Kasumi-1 (cell line): Measurements from ENCODE around the gene RER1.
A peak's percentile ranks its signal among the peaks of the same experiment; 100 is the strongest.

Experiments used
- DNase-seq, 2 experiments: peaks; one replicate each; lab custom pipeline; 2025; lab: John Stamatoyannopoulos, UW

The RER1 gene

DNA sequence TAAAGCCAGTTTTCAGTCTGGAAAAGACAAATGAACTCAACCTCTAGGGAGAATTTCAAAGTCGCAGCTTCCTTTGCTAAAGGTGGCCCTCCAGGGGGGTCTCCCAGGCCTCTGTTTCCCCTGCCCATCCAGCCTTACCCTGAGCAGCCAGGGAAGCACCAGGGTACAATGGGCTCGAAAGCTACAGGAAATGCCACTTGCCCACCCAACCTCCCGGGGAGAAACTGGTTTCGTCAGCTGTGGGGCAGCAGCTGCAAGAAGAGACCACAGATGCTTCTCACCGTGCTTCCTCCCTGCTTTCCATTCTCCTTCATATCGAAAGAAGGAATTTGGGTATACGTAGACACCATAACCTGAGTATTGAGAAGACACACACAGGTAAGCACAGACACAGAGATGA, 2.0 kb upstream of the RER1 start:
- no peak for DNase-seq

DNA sequence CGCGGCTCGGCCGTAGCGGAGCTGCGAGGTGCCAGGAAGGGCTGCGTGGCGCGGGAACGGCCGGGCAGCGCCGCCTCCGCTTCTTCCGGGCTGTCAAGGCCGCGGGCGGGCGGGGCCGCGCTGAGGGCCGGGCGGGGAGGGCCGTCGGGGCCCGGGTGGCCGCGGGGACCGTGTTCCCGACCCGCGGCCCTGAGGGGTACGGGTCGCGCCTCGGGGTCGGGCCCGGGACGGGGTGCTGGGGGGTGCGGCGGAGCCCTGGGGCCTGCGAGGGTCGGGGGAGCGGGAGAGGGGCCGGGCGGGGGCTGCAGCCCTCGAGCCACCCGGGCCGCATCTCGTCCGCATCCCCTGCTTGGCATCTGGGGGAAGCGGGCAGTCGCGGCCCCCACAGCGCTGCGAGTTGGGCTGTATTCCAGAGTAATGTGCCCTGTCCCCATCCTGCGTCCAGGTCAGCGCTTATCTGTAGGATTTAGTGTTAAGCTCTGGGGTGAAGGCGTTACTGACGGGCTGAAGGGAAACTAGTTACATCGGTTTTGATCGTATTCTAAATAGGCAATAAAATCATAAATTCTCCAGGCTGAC, 379 bp downstream of the RER1 start:
- peak in 1 of 2 experiments; percentile 14 for DNase-seq

DNA sequence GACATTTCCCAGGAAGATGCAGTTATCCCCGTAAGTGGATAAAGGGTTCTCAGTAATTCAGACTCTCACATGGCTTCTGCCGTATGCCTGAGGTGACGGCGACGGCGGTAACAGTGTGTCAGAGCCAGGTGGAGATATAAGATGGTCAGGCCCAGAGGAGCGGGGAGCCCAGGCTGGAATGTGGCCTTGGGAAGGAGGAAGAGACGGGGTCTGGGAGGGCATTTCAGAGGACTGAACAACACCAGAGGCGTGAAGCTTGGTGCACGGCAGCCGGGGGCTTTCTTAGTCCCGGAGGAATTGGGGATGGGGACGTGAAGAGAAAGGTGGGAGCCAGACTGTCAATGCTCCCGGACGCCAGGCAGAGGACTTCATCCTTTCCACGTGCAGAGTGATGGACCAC, 1.0 kb downstream of the RER1 start:
- no peak for DNase-seq

DNA sequence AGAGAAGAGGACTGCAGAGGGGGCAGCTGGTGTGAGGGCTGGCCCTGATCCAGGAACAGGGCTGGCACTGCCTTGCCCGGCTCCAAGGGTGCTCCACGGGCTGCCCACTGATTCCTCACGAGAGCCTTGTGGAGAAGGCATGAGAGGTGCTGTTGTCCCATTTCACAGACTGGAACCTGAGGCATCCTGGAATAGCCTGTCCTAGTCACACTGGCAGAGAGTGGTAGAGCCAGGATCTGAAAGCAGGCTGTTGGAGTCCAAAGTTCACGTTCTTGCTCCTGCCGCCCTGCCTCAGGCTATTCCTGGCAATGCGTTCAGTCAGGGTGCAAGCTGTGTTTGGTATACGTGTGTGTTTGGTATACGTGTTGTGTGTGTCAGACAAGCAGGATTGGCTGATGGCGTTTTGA, 1.8 kb downstream of the RER1 start:
- DNase-seq: no peak

DNA sequence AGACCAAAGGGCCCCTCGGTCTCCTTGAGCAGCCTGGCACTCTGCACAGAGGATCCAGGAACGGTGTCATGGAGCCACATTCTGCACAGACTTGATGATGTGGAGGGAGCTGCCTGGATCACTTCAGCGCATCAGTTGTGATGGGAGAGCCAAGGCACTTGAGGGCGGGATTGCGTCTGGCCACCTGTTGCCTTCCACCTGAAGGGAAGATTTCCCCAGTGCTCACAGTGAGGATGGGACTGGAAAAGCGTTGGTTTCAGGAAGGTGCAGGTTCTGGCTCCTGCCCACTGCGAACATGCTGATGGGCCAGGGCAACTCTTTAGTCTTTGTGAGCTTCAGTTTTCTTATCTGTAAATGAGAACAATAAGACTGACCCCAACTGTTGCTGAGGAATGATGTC, 2.6 kb downstream of the RER1 start:
- no peak for DNase-seq

DNA sequence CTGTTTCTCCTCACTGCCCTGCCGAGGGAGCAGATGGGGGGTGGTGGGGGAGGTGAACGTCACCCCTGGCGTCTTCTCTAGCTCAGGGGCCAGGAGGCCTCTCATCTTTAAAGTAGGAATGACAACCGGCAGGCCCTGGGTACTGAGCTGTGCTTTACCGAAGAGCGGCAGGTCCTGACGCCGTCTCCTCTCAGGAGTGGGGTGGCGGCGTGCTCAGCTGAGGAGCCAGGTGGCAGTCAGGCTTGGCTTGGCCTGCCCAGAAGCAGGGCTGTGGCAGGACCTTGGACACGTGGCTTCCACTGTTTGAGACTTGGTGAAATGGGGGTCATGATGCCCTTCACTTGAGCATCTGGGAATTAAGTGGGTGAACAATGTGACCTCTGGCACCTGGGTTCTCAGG, 3.1 kb downstream of the RER1 start:
- DNase-seq: no peak

DNA sequence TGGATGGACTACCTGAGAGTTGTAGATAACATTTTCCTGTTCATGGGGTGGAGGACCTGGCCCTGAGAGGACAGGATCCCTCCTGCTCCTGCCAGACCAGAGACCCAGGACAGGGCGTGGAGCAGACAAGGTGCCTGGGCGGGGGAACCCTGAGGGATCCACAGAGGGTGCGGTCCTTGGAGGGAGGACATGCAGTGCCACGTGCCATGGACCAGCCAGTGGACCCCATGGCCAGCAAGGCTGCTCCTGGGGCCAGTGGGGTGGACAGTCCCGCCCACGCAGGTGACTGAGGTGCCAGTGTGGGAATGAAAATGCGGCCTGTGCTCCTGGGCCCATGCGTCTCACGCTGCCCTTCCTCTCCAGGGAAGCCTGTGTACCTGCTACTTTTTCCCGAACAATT, 3.6 kb downstream of the RER1 start:
- DNase-seq: no peak

DNA sequence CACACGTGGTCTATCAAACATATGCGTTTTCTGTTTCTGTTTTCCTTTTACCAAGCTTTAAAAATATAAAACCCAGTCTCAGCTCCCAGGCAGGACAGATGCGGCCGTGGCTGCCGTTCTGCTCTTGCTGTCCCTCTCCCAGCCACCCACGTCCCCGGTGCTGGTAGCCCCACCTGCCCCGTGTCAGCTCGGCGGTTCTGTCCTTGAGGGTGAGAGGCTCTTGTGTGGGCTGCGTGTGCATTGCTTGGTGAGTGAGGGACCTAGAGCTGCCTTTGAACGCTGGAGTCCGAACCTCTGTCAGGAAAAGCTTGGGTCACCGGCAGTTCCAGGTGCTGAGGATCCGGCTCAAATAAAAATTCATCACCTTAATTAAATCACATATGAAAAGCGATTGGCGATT, 4.4 kb downstream of the RER1 start:
- no peak for DNase-seq

DNA sequence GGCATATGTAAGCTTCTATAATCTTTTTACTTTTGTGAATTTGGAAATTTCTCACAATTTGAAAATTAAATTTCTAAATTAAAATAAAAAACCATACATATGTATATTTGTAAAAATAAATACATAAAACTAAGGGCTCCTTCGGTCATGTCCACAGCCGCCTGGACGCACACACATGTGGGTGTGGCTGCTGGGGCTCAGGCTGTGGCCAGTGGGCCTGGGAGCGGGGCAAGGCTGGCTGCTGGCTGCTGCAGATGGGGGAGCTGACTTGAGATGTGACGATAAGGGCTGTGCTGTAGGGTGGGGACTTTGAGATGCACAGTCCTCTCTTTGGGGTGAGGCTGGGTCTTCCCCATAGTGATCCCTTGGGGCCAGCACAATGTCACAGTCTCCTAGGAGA, 4.8 kb downstream of the RER1 start:
- DNase-seq: no peak

DNA sequence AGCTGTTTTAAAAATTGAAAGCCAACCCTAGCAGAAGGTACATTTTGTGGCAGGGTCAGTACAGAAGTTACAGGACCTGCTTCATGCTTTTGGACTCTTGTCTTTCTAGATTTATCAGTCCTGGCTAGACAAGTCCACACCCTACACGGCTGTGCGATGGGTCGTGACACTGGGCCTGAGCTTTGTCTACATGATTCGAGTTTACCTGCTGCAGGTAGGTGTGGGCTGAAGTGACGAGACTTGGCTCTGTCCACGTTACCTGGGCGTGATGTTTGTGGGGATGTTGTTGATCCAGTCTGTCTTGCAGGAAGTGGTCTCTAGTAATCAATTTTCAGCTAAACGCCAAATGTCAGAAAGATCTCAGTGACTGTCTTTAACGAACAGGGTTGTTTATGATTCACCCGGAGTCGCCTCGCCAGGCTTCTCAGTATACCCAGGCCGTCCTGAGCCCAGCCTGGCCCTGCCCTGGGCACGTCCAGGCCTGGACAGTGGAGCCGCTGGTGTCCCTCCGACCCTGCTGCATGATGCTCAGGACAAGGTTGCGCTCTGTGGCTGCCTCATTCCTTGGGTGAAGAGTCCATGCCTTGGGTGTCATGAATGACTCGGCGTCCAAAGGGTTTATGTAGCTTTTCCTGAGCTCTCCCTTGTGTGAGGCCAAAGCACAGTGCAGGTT, 5.5 kb downstream of the RER1 start:
- no peak for DNase-seq

DNA sequence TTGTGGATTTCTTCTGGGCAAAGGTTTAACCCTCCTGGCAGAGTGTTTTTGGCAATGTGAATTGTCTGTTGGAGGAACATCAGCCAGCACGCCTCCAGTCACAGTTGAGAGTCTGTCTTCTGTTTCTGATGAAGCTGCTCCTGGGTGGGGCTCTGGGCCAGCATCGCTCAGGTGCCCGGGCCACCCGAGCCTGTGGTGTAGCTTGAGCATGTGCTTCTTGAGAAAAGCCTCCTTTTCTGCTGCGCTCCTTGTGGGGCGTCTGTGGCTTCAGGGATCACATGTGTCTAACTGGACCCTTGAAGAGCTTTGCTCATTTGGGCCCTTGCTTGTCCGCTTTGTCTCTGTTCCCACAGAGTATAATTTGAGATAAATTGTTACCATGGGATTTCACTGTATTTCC, 7.2 kb downstream of the RER1 start:
- DNase-seq: no peak

DNA sequence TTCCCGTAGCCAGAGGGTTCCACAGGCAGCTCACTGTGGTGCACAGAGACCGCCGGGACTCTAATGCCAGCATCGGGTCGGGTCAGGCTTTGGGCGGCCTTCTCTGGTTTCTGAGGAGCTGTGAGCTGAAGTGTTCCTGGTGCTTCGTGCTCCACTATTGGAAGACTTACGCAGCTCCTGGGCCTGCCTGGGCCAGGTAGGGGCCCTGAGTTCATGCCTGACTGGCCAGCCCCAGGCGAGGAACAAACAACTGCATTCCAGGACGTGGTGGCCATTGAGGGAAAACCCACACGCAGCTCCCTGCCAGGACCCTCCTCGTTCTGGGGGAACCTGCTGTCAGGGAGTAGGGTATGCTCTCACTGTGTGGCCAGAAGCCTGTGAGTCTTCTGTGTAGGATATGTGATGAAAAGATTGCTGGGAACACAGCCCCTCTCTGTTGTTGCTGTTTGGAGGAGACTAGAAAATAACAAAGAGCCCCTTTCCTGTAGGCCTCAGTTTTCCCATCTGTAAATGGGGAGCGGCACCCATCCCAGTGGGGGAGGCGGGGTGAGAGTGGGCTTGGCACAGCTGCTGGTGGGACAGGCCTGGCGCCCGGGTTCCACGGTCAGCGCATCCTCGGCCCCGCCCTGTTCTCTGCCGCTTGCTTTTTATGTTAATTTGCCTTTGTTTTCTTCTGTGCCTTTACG, 8.4 kb downstream of the RER1 start:
- no peak for DNase-seq

DNA sequence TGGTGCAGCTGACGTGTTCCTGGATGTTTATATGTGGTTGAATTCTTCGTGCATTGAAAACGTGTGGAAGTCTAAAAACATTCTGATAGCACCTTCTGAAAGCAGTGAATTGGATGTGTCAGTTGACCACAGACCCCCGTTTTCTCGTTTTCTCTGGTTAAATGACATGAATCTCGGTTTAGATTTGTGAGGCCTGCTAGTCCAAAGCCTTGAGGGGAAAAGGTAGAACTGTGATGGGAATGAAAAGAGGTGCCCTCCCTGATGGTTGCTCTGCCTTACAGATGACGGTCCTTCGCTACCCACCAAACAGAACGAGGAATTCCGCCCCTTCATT, 8.9 kb downstream of the RER1 start:
- DNase-seq: no peak

DNA sequence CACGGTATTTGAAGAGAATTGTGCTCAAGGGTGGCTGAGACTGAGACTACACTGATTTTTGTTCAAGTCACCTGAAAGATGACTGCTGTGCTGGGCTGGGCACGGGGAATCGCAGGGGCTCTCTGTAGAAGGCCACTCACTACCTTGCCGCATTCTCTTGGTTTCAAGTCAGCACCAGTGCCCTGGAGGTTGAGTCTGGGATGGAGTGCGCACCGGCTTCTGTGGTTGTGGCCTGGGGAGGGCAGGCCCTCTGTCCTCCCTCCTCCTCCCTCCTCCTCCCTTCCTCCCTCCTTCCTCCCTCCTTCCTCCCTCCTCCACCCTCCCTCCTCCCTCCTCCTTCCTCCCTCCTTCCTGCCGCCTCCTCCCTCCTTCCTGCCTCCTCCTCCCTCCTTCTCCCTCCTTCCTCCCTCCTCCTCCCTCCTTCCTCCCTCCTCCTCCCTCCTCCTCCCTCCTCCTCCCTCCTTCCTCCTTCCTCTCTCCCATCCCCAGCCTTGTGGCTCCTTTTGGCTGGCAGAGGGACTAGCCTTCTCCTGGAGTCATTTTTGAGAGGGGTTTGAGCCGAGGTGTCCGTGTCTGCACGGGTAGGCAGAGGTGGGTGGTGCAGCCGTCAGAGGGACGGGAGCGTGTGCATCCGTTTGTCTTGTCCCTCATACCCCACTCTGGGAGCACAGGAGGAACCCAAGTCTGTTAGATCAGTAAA, 9.5 kb downstream of the RER1 start:
- no peak for DNase-seq

DNA sequence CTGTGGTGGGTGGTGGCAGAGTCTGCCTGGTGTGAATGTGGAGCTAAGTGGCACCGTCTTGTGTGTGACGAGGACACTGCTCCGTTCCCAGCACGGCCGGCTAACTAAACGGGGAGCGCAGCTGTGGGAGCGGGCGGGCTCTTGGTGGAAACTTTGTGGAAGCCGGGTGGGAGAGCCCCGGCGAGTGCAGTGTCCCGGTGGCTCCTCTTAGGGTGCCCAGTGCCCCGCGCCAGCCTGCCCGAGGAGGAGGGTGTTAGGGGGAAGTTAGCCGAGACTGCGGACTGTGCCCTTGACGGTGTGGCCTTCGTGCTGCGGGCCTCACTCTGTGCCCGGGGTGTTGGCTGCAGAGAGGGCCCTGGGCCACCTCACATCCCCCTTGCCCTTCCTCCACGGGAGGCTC, 10.8 kb downstream of the RER1 start:
- DNase-seq: no peak

DNA sequence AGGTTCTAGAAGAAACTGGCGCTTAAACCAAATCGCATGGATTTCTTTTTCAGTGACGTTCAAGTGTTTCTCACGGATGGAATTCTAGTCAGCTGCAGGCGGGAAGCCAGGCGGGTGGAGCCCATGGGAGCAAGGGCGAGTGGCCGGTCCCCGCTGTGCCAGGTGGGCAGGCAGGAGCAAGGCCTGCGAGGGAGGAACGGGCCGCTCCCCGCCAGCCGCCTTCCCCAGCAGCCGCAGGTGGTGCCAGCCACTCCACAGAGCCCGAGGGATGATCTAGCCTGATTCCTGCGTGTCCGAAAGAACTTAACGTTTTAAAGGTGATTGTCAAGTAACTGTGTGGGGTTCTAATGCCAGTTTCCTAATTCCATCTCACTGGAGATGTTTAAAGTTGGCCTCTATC, 11.6 kb downstream of the RER1 start:
- no peak for DNase-seq

DNA sequence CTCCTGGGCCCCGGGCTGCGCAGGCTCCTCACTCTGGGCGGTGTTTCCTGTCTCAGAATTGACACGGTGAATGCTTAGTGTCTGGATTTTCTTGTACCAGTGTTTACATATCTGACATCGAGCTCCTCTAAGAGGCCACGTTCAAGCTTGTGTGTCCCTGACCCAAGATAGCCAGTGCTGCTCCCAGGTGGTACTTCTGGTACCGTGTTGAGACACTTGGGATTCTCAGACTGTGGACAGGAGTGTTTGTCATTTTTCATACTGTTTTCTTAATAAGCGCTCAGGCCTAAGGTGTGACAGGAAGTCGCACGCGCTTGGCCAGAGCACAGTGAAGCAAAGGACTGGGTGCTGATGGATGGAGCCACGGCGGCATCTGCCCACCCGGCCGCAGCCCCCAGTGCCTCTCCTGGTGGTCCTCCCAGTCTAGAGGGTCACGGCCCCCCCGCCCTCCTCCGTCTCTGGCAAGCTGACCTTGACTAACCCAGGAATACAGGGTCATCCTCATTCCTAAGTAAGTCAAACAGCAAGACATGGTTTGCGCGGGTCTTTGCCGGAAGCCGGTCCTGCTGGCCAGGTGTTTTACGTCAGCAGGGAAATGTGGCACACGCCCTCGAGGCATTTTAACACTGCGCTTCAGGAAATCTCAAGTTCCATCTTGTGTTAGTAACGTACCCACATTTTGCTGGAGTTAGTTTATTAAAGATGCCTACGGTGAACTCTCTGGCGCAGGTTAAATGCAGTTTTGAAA, 12.7 kb downstream of the RER1 start:
- no peak for DNase-seq

DNA sequence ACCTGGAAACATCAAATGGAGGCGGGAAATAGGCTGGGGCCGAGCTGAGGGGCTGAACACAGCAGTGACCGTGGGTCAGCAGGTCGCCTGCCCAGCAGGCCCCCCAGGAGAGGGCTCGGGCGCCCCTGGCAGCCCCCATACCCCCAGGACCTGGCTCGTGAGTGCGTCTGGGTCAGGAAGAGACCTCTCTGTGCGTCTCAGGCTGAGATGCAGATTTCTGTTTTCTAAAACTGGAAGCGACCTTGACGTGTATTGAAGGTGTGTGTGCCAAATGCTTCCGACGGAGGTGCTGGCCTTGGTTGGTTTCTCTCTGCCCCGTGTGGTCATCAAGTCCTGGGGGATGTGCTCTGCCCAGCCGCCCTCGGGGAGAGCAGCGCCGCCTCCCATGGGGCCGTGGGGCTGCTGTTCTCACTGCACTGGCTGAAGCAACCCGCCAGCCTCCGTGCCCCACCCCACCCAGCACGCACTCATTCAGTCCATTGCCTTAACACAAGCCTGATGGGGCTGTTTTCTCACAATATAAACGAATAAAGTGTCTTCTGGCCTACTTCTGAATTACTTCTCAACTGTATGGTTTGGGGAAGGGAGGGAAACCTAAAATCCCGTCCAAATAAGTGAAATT, 13.4 kb downstream of the RER1 start:
- DNase-seq: no peak

DNA sequence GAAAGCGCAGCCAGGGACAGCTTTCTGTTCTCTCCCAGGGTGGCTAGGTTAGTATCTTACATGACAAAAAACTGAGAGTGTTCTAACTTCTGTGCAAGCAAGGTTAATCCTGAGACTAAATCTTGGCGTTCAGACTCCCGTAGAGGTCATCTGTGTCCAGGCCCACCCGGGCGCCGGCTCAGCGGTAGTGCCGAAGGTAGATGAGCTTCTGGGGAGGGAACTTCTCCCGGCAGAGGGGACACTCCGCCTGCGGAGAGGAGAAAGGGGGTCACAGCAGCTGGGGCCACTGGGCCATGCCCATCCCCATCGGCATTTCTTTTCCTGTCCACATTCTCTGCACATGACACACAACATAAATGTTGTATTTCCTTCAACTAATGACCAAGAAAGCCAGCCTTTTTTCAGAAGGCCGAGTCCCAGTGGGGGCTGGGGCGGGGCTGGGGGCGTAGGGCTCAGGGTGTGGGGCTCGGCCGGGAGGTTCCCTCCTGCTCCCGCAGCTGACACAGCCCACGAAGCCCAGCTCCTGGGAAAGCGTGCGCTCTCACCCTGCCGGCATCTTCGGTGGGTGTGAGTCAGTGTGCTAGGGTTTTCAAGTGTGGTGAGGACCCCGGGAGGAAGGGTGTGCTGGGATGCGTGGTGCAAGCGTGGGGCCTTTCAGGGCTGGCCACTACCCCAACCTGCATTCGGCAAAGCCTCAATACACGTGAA, 14.1 kb downstream of the RER1 start:
- no peak for DNase-seq

DNA sequence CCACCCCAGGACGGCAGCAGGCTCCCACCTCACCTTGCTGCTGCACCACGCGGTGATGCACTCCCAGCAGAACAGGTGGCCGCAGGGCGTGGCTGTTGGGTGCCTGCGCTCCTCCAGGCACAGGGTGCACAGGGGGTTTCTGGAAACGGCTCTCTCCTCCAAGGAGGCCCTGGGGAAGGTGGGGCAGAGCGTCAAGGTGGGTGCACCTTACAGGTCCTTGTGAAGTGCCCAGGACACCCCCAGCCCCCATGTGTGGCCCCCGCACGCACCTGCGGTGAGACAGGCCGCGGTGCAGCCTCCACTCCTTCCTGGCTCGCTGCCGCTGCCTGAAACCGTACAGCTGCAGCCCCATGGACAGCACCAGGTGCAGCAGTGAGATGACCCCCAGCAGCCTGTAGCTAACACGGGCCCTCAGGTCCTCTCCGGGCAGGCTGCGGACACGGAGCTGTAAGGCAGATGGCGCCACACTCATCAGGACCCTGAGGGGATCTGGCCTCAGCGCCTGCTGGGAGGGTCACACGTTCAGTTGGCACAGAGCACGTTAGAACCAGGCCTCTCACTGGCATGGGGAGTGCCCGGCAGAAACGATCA, 14.9 kb downstream of the RER1 start:
- DNase-seq: no peak
